Measurements from ENCODE around the gene GPC5.

The GPC5 gene

DNA sequence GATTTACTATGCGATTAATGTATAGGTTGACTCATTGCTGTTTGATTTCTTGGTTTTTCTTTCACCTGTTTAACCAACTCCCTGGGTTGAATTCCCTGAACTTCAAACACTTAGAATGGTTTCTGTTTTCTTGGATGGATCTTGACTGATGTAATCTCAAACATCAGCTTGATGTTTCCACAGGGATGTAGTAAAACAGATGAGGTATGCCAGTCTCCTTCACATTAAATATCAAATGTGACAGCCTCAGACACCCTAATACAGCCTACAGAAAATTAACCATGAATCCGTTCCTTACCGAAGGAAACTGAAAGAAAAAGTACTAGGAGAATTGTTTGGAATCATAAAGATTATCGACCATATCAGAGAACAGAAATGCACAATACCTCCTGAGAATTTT, 631.2 kb downstream of the GPC5 start:
- TF ChIP-seq POLR2AphosphoS5 (IDR thresholded peaks at IDR 0.05; ENCODE audit: low read depth, low read length), result no peak
- no peak for TF ChIP-seq SIN3A (IDR thresholded peaks at IDR 0.05; ENCODE audit: borderline replicate concordance, insufficient read depth, low read length)
- TF ChIP-seq FOXP2 (optimal IDR thresholded peaks at IDR 0.05; ENCODE audit: borderline replicate concordance, extremely low read depth, extremely low read length, insufficient read depth), result no peak
- no peak for TF ChIP-seq TAF1 (IDR thresholded peaks at IDR 0.05; ENCODE audit: borderline replicate concordance, insufficient read depth, low read length)

DNA sequence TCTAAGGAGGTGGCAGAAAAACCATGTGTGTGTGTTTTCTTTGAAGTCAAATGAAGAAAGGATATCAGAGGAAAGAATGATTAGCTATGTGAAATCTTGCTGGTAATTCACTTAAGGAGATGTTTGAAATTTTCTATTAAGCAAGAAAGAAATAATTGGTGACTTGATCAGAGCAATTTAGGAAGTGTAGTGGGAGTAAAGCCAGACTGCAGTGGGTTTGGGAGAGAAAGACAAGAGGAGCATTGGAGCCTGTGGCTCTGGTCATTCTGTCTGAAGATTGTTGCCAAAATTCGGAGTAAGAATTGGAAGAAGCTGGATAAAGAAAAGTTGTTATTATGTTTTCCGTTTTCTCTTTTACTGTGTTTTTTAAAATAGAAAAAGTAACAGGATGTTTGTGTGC, 640.5 kb downstream of the GPC5 start:
- no peak for TF ChIP-seq SIN3A (IDR thresholded peaks at IDR 0.05; ENCODE audit: borderline replicate concordance, insufficient read depth, low read length)

DNA sequence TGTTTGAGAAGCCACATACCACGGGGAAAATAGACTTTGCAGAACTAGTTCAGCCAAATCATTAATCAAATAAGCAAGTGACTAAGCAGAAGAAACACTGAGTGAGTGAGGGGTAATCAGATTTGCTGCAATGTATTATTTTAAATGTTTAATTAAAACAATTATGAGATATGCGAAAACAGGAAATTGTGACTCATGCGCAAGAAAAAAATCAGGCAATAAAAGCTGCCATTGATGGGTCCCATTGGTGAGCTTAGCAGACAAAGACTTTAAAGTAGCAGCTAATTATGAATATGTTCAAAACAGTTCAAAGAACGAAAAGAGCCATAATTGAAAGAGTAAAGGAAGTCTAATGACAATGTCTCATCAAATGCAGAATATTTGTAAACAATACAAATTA, 644.1 kb downstream of the GPC5 start:
- TF ChIP-seq TAF1 (IDR thresholded peaks at IDR 0.05; ENCODE audit: borderline replicate concordance, insufficient read depth, low read length) (no peak), SIN3A (IDR thresholded peaks at IDR 0.05; ENCODE audit: borderline replicate concordance, insufficient read depth, low read length) (no peak), POLR2AphosphoS5 (IDR thresholded peaks at IDR 0.05; ENCODE audit: low read depth, low read length) (no peak), FOXP2 (optimal IDR thresholded peaks at IDR 0.05; ENCODE audit: borderline replicate concordance, extremely low read depth, extremely low read length, insufficient read depth) (no peak)
- TF ChIP-seq, protein P1, sequence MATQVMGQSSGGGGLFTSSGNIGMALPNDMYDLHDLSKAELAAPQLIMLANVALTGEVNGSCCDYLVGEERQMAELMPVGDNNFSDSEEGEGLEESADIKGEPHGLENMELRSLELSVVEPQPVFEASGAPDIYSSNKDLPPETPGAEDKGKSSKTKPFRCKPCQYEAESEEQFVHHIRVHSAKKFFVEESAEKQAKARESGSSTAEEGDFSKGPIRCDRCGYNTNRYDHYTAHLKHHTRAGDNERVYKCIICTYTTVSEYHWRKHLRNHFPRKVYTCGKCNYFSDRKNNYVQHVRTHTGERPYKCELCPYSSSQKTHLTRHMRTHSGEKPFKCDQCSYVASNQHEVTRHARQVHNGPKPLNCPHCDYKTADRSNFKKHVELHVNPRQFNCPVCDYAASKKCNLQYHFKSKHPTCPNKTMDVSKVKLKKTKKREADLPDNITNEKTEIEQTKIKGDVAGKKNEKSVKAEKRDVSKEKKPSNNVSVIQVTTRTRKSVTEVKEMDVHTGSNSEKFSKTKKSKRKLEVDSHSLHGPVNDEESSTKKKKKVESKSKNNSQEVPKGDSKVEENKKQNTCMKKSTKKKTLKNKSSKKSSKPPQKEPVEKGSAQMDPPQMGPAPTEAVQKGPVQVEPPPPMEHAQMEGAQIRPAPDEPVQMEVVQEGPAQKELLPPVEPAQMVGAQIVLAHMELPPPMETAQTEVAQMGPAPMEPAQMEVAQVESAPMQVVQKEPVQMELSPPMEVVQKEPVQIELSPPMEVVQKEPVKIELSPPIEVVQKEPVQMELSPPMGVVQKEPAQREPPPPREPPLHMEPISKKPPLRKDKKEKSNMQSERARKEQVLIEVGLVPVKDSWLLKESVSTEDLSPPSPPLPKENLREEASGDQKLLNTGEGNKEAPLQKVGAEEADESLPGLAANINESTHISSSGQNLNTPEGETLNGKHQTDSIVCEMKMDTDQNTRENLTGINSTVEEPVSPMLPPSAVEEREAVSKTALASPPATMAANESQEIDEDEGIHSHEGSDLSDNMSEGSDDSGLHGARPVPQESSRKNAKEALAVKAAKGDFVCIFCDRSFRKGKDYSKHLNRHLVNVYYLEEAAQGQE (IDR thresholded peaks at IDR 0.05; ENCODE audit: insufficient read depth in 1 of 2, low read depth in 2 of 2, low read length in 2 of 2), result no peak

DNA sequence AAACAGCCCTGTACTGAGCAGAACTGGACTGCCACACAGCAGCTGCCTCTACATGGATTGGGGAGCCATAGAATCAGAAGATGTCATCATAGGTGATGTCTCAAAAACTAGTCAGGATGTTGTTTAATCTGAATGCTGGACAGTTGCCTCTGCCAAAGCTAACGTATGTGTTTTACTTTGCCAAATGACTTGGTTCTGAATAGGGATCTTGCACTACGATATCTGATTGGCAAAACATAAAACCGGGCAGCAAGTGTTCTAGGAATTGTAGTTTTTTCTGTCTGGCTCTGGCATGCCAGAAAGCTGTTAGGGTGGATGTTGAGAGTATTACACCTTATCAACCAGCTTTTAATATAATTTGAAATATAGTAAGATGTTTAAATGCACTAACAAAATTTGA, 645.9 kb downstream of the GPC5 start:
- TF ChIP-seq POLR2AphosphoS5 (IDR thresholded peaks at IDR 0.05; ENCODE audit: low read depth, low read length) (no peak), SIN3A (IDR thresholded peaks at IDR 0.05; ENCODE audit: borderline replicate concordance, insufficient read depth, low read length) (no peak), FOXP2 (optimal IDR thresholded peaks at IDR 0.05; ENCODE audit: borderline replicate concordance, extremely low read depth, extremely low read length, insufficient read depth) (no peak), TAF1 (IDR thresholded peaks at IDR 0.05; ENCODE audit: borderline replicate concordance, insufficient read depth, low read length) (no peak)
- TF ChIP-seq, protein P1 (IDR thresholded peaks at IDR 0.05; ENCODE audit: insufficient read depth in 1 of 2, low read depth in 2 of 2, low read length in 2 of 2), result no peak

DNA sequence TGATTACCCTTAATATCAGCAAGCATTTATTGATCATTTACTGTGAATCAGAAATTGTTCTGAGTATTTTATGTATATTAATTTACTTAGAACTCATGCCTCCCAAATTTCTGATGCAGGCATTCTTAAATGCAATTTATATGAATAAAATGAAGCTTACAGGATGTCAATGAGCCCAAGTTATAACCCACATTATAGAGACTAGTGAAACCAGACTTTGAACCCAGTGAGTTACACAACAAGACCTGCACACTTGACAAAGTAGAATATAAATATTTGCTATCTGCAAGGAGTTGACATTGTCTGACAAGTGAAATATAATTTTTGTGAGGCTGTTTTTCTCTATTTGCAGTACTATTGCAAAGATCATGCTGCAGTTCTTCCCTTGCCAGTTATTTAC, 656.0 kb downstream of the GPC5 start:
- TF ChIP-seq POLR2AphosphoS5 (IDR thresholded peaks at IDR 0.05; ENCODE audit: low read depth, low read length) (no peak), SIN3A (IDR thresholded peaks at IDR 0.05; ENCODE audit: borderline replicate concordance, insufficient read depth, low read length) (no peak), FOXP2 (optimal IDR thresholded peaks at IDR 0.05; ENCODE audit: borderline replicate concordance, extremely low read depth, extremely low read length, insufficient read depth) (no peak), TAF1 (IDR thresholded peaks at IDR 0.05; ENCODE audit: borderline replicate concordance, insufficient read depth, low read length) (no peak)
- TF ChIP-seq, protein P1 (IDR thresholded peaks at IDR 0.05; ENCODE audit: insufficient read depth in 1 of 2, low read depth in 2 of 2, low read length in 2 of 2), result no peak

DNA sequence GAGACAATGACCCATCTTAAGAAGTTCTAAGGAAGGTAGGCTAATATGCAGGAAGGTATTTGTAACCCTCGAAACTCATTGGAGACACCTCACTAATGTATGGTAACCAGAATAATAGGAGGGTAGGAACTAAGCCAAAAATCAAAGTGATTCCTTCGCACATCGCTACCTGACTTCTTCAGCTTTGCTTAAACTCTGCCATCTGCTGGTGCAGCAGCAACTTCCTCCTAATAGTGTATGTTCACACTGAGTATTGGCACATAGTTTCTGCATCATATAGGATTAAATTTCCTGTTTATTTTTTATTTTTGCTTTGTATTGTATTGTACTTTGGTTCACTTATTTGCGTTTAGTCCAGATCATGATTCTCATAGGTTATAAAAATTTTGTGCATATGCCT, 676.2 kb downstream of the GPC5 start:
- no peak for TF ChIP-seq SIN3A (IDR thresholded peaks at IDR 0.05; ENCODE audit: borderline replicate concordance, insufficient read depth, low read length)
- TF ChIP-seq, protein P1 (IDR thresholded peaks at IDR 0.05; ENCODE audit: insufficient read depth in 1 of 2, low read depth in 2 of 2, low read length in 2 of 2), result no peak
- no peak for TF ChIP-seq TAF1 (IDR thresholded peaks at IDR 0.05; ENCODE audit: borderline replicate concordance, insufficient read depth, low read length)
- TF ChIP-seq POLR2AphosphoS5 (IDR thresholded peaks at IDR 0.05; ENCODE audit: low read depth, low read length), result no peak
- no peak for TF ChIP-seq FOXP2 (optimal IDR thresholded peaks at IDR 0.05; ENCODE audit: borderline replicate concordance, extremely low read depth, extremely low read length, insufficient read depth)

Data from PFSK-1 (cell line).